Iris pigment epithelial cell (primary cell): Measurements from ENCODE around the gene TMIGD1.
A peak's percentile ranks its signal among the peaks of the same experiment; 100 is the strongest.

ENCODE experiments used
- DNase-seq: peaks from one replicate; pipeline ENCODE4 v3.0.0-alpha.2; 2011; ENCODE audit warnings: low read depth

The TMIGD1 gene

GRCh38 chr17:30333503-30334360 lies at the start of gene TMIGD1:
Gene TMIGD1, minus strand, starts transcription at chr17:30334057. Its CDS starts 1,924 bp downstream, at chr17:30332133.
- DNase-seq, result no peak

- no peak for DNase-seq
Observed at GRCh38 chr17:30382345-30382744, 48.5 kb upstream of the TMIGD1 start.

GRCh38 chr17:30381340-30381659 lies 47.4 kb upstream of the TMIGD1 start:
- no peak for DNase-seq

DNA sequence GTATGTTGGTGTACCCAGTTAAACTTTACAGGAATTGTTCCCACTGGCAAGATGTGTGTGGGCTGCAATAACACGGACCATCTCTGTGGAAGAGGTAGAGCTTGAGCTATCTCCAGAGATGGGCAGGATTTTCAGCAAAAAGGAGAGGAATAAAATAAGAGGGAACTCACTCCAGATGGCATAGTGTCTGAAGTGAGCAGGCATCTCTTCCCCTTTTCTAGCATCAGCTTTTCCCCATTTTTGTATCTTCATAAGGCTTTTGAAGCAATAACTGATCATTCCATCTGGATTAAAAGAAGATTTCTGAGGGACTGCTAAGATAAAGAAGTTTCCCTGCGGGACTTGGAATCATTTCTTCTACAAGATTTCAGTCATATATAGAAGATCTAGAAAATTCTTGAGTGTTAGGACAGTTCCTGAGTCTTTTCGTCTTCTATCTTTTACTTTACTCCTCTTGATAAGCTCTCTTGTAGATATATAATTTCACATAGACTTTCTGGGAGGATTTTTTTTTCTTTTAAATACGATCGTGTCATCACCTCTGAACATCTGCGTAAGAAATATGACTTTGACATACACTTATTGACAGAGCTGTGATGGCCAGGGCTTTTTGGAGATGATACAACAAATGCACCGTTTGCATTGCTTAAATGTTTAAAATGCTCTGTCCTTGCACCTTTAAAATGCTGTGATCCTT lies 46.9 kb upstream of the TMIGD1 start:
- no peak for DNase-seq

DNA sequence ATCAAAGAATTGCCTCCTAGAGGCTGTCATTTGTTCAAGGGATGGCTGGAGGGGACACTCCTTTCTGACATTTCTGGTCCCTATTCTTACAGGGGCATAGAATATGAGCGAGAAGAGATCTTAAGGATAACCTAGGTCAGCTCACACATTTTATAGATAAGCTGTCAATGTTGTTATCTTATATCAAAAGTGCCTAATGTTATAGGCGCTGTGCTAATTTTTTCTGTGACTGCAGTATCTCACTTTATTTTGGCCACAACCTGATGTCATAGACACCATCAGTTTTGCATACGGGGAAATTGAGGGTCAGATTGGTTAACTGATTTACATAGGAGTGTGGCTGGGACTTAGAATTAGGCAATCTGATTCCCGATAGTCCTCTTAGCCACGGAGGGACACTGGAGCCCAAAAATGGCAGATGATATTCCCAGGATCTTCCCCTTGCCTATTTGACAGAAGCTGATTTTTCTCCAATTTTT lies 46.1 kb upstream of the TMIGD1 start:
- no peak for DNase-seq

GRCh38 chr17:30379303-30379902 lies 45.5 kb upstream of the TMIGD1 start:
- DNase-seq, result no peak

DNA sequence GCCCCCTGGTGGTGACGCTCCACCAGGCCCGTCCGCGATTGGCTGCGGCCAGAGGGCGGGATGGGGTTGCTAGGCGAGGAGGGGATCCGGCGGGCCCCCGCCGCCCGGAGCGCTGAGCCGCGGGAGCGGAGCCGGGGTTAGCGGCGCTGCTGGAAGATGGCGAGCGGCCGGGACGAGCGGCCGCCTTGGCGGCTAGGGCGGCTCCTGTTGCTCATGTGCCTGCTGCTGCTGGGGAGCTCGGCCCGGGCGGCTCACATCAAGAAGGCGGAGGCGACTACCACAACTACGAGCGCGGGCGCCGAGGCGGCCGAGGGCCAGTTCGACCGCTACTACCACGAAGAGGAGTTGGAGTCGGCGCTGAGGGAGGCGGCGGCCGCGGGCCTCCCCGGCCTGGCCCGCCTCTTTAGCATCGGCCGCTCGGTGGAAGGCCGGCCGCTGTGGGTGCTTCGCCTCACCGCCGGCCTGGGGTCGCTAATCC lies 45.0 kb upstream of the TMIGD1 start, which contains the start of gene CPD:
CPD (plus strand) TSS at position 103 of the 478 bp plus-strand sequence; CDS start at position 157, 54 bp downstream.
- DNase-seq, result peak; percentile 93

GRCh38 chr17:30378241-30378824 lies 44.5 kb upstream of the TMIGD1 start:
- DNase-seq, result peak; percentile 27

DNA sequence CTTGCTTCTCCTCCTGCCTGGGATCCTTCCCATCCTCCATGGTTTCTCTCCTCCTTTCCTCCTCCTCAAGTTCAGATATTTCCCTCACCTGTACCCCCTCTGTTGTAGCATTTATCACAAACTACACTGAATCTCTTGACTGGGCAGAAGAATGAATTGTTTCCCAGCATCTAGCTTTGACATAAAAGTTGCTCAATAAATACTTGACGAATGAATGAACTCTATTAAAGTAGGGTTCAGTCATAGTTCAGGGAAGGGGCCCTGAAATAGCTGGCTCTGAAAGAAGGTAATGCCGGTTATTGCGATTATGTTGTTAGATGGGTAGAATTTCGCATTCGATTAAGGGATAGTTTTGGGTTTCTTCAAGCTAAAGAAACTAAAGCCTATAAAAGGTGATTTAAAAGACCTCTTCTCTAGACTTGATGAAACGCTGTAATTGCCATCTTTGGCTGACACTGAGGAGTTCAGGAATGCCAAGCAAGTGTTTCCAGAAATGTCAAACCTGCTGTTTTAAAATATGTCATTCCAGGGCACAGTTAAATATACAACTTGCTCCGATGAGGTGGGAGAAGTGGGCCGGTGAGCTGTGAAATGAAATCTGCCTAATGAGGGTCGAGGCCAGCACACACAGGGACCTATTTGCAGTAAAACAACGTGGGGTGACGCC lies 43.9 kb upstream of the TMIGD1 start:
- peak; percentile 68 for DNase-seq

GRCh38 chr17:30376621-30377452 lies 43.0 kb upstream of the TMIGD1 start:
- DNase-seq, result peak; percentile 93

DNA sequence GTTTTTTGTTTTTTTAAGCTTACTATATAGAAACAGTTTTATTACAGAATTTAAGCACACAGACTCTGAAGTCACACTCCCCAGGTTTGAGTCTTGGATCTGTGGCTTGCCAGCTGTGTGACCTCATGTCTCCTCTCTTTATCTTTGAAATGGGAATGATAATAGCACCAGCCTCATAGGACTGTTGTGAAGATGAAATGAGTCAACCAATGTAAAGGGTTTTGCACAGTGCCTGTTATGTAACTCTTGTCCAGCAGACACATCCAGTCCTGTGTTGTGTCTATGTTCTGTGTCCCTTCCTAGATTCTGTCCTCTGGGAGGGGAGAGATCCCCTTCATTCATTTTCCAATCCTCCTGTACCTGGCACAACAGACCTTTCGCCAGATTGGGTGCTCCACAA lies 41.8 kb upstream of the TMIGD1 start:
- DNase-seq, result peak; percentile 45

GRCh38 chr17:30372755-30373154 lies 38.9 kb upstream of the TMIGD1 start:
- no peak for DNase-seq

DNA sequence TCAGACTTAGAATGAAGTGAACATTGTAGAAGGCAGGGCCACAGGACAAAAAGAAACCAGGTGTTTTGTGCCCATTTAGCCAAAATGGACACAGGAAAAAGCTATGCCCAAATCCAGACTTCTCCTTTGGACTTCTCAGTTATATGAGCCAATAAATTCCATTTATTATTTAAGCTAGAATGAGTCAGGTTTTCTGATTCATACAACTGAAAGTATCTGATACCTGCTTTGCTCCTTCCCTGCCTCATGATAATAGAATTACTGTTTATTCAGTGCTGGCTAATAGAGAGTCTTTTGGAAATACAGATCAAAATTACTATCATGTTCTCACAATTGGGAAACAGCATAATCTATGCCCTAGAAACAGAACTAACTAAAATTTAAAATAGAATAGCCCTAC lies 36.1 kb upstream of the TMIGD1 start:
- DNase-seq, result no peak

DNA sequence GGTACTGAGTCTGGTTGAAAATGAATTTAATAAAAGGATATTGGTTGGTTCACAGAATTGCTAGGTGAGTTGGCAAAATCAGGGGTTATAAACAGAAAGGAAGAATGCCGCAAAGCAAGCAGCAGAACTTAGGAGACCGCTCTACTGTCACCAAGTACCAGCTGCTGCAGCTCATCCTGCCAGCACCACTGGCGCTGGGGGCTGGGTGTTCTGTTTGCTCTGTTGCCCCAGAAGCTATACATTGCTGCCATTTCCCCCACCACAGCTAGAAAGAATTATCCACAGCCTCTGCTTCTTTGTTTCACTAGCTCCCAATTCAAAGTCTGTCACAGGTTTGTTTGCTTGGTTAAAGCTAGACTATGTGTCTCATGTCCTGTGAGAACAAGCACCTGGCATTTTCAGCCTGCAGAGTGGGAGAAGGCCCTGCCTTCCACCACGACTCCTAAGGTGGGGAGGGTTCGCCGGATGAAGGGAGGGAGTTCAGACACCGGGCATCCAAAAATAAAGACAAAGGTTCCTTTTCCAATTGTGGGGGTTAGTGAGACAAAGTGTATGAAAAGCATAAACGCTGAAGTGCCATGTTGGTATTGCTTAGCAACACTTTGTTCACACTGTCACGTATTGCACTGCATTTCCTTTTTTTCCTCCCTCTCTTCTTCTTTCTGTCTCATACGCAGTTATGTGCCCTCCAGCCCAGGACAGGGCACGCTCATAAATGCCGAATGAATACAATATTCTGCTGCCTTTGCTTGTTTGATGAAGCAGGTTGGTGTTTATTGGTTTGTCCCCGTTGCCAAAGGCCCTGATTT lies 35.3 kb upstream of the TMIGD1 start:
- DNase-seq, result no peak

DNA sequence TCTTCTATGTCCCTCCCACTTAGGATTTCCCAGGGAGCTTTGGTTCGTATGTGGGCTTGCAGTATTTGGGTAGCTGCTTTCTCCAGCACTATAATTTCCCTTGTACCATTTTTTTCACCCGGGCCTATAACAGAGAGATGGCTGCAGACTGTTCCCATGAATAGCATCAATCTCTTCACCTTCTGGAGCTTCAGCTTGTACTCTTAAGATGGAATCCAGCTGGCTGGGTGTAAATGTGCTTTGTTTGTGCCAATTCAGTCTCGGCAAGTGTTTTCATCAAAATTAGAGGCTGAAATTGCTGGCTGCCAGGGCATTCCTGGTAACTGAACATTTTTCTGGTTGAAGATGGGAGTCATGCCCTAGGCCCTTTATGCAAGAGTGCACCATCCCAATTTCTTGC lies 32.7 kb upstream of the TMIGD1 start:
- DNase-seq, result no peak

DNA sequence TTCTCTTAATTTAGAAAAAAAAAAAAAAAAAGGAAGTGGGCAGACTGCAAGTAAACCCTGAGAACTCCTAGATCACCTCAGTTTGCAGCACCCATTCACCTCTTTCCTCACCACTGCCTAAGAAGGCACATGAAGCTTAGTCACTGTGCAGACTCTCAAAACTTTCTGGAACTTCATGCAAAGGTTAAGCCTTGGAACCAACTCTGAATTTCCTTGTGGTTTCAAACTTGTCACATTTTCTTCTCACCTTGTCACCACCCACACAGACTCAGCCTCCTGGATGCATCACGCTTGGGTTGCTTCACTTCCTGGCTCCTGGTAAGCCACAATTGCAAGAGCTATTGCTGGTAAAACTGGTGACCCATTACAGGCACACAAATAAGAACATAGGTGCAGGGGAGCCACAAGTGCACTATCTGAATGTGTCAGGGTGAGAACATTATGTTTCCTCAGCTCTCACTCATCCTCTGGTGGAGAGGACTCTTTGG lies 29.9 kb upstream of the TMIGD1 start:
- DNase-seq, result peak; percentile 77

DNA sequence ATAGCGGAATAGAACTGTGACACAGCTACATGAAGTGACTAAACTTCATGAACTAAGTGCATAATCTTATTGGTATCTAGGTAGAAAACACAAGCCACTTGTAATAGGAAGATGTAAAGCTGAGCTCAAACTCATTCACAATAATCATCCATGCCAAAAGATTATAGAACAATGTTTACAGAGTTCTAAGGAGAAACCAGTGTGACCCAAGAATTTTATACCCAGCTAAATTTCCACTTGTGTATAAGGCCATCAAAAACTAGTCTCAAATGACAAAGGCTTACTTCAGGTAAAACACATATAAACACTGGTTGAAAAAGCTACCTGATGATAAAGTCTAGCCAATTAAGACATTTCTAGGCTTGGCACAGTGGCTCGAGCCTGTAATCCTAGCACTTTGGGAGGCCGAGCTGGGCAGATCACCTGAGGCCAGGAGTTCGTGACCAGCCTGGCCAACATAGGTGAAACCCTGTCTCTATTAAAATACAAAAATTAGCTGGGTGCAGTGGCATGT lies 28.0 kb upstream of the TMIGD1 start:
- no peak for DNase-seq

DNA sequence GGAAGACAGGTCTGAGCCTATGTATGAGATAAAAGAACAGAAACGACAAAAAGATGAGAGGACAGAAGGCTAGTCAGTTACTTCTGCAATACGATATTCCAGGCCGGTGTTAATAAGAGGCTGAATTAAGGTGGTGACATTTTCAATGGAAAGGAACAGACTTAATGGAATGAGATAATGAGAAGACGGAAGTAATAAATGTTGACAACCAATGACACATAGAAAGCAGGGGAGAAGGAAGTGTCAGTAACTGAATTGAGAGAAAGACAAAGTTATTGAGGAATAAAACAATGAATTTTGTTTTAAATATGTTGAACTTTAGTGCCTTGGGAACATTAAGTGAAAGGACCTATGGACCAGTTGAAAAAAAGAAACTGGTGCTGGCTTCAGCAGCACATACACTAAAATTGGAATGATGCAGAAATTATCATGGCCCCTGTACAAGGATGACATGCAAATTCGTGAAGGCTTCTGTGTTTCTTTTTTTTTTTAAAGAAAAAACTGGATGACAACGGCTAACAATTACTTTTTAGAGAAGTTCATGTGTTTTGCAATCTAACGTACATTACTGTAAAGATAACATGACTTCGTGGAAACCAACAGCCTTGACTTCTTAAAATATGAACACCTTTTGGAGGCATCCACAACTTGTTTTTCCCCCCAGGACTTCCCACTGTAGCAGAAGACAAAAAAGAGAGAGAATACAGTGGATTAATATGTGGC lies 26.4 kb upstream of the TMIGD1 start:
- DNase-seq, result no peak
